NCI-H345 treated with DMSO at 0.1 percent for 48 hours (cell line): ENCODE data around the gene KLK6.

Experiments
- DNase-seq: peaks from one replicate; lab custom pipeline; 2025; ENCODE audit not compliant: unreplicated experiment; lab: John Stamatoyannopoulos, UW

Gene KLK6

GRCh38 chr19:50969413-50969760, at the start of gene KLK6:
KLK6 (minus strand) TSS chr19:50969591; CDS start chr19:50968104, 1,487 bp downstream.
- DNase-seq = no peak

GRCh38 chr19:51018745-51019543, 49.6 kb upstream of the KLK6 start:
- DNase-seq = no peak

- no peak for DNase-seq
Observed at GRCh38 chr19:51016798-51017683, 47.6 kb upstream of the KLK6 start.

DNA sequence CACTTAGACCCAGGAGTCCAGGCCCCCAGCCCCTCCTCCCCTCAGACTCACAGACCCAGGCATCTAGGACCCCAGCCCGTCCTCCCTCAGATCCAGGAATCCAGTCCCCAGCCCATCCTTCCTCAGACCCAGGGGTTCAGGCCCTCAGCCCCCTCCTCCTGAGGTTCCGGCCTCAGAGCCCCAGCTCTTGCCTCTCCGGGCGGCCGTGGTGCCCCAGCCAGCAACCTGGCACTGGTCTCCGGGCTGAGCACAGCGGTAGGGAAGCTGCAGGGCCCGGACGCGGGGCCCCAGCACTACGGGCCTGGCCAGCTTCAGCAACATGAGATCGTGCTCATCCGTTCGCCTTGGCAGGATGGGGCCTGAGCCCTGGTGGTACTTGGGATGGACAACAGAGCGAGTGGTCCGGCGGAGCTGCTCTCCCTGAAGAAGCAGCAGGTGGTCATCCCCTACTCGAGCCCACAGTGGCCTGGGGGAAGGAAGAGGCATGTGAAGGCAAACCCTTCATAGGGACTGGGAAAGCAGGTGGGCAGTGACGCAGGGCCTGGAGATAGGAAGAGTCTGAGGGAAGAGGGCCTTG, 46.4 kb upstream of the KLK6 start:
- DNase-seq = no peak

- DNase-seq = no peak
Observed at GRCh38 chr19:51014242-51014641, 44.9 kb upstream of the KLK6 start.

- DNase-seq = no peak
Observed at GRCh38 chr19:51012661-51013190, 43.3 kb upstream of the KLK6 start.

DNA sequence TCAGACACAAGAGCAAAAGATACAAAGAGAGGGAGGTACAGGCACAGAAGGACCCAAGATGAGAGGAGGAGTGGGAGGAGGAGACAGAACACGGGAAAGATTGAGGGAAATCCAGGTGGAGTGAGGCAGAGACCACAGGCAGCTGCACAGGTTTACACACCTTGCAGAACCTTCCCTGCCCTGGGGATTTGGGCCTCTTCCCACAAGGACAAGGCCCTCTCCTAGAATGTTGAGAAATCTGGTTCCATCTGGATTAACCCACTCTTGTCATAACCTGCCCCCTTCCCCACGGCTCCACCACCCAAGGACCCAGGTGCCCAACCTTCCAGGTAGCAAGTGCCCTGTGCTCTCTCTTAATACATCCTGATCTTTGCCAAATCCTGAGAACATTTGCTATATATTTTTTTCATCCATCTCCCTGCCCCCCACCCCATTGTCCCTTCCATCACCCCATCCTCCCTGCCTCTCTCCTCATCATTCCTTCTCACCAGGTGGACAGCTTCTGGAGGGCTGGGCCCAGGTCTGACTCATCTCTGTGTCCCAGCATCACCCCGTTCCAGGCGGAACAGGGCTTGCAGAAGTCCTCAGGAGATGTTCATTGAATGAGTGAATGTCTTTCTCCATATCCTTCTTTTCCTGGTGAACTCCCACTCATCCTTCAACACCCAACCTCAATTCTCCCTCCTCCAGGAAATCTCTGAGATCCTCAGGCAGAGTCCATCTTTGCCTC, 40.8 kb upstream of the KLK6 start:
- no peak for DNase-seq

- DNase-seq = no peak
Observed at GRCh38 chr19:51009061-51009891, 39.9 kb upstream of the KLK6 start.

GRCh38 chr19:51007488-51007887, 38.1 kb upstream of the KLK6 start:
- DNase-seq = no peak

- no peak for DNase-seq
Observed at GRCh38 chr19:51006406-51006805, 37.0 kb upstream of the KLK6 start.

DNA sequence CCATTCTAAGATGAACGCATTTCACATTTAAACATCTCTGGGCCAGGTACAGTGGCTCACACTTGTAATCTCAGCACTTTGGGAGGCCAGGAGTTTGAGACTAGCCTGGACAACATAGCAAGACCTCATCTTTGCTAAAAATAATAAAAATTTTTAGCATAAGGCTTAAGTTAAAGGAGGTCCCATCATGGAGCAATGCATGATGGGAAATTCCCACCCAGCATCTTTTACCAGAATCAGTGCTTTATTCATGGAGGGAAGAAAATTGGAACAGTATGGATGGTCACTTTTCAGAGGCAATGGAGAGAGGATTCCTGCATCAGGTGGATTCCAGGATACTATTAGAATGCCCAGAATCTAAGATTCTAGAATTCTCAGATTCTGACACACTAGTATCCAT, 35.9 kb upstream of the KLK6 start:
- no peak for DNase-seq

DNA sequence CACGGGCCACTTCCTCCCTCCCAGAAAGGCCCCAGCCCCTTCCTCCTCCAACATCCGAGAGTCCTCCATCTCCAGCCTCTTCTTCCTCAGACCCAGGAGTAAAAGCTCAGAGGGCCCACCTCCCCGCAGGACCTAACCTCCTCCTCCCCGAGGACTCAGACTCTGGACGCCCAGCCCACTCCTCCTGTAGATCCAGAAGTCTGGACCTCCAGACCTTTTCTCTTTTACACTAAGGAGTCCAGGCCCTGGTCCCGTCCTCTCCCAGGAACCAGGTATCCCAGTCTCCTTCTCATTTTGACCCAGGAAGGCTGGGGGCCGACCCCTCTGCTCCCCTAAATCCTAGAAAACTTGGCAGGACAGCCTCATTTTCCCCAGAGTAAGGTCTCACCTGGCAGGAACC, 33.9 kb upstream of the KLK6 start:
- DNase-seq = no peak

GRCh38 chr19:51002542-51003311, 33.3 kb upstream of the KLK6 start:
- no peak for DNase-seq

DNA sequence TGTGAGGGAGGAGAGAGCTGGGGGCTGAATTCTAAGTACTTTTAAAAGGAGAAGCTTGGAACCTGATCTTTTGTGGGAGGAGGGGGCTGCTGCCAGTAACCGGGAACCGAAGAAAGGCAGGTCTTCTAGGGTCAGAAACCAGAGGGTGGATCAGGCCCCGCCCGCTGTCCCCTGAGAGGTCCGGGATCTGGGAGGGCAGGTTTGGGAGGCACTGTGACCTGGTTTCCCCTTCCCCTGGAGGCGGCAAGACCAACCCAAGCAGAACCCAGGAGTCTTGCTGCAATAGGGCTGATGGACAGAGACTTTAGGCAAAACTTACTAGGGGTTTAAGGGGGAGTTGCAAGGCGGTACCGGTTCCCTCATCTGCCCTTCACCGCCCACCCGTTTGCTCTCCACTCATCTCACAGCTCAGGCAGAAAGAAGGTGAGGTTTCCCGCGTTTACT, 32.7 kb upstream of the KLK6 start:
- no peak for DNase-seq

DNA sequence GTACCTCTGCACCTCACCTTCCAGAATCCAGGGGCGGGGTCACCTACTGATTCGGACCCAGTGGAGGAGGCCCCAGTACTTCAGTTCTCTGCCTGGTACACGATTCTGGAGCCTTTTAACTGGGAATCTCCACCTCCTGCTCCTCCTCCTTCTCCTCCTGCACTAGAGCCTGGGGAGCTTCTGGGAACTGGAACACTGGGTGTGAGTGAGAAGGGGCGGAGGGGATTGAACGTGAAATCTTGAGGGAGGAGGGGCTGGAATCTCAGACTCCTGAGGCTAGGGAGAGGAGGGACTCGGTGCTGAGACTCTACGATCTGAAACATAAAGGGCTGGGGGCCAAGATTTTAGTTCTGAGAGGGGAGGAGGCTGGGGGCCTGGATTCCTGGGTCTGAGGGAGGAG, 32.1 kb upstream of the KLK6 start, which contains the start of gene KLK8:
Gene KLK8 (minus strand): TSS at position 90 of the 400 bp plus-strand sequence. CDS start 437 bp downstream, outside the sequence.
- no peak for DNase-seq

DNA sequence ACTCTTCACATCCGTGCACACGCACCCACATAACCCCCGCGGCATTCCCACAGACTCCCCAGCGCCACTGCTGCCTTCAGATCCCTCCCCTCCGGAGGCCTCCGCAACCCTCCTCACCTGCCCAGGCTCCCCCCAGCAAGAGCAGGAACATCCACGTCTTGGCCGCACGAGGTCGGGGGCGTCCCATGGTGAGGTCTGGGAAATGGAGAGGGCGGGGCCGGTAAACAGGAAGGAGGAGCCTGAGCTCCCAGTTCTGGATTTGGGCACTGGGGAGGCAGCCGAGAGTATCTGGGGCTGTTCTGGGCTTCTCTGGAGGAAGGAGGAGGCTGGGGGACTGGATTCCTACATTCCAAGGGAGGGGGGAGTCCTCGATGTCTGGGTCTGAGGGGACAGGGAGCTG, 31.6 kb upstream of the KLK6 start:
- DNase-seq = no peak

DNA sequence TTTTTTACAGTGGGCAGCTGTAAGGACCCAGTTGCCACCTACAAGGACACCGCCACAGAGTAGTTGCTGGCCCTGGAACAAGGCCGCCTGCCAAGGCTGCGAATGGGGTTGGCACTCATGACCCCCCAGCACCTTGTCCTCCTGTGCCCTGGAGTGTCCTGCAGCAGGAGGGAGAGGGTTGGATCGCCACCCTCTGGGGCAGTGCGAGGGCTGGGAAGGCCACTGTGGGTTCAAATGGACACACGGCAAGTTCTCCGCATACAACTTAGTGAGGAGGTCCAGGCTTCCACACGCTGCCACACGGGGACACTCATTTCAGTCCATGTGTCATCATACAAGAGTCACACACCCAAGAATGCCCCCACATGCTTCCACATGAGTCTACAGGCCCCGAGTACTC, 31.0 kb upstream of the KLK6 start:
- no peak for DNase-seq

DNA sequence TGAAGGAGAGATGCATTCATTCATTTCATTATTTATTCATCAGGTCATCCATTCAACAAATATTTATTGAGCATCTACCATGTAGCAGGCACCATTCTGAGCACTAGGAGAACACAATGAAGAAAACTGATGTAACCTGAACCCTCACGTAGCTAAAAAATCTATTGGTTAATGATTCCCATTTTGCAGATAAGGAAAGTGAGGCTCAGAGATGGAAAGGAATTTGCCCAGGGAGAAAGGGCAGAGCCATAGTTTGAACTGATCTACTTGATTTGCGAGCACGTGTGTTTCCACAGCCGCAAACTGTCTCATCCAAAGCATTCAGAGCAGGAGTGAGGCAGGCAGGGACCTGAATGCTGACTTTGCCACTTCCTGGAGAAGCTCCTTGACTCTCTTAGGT, 29.3 kb upstream of the KLK6 start:
- DNase-seq = no peak

DNA sequence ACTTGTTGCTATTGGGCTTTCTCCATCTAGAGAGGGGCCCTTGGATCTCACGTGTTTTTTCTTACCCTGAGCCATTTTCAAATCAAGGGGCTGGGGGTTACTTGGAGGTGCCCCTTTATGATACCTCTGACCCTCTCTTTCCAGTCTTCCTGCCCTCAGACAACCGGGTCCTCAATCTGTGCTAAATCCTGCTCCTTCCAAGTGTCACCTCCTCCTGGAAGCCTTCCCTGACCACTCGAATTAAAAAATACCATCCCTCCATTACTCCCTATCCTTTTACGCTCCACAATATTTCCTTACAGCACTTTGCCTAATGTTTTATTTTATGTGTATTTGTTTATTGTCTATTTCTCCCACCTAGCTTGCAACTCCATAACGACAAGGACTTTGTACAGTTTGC, 28.7 kb upstream of the KLK6 start:
- DNase-seq = no peak
